Measurements from ENCODE around the gene GLRB.

Gene GLRB

GRCh38 chr4:157079441-157079840, 3.5 kb downstream of the GLRB start:
- no peak overlapping the region for H3K4me3 ChIP-seq (ENCODE audit: low read depth, low read length)
- TF ChIP-seq CTCF (IDR thresholded peaks at IDR 0.05; ENCODE audit: low read depth, low read length, missing control alignments): no peak

GRCh38 chr4:157080605-157081004, 4.7 kb downstream of the GLRB start:
- H3K4me3 ChIP-seq (ENCODE audit: low read depth, low read length): no peak overlapping the region
- no peak for DNase-seq (ENCODE audit: low read depth)
- no peak for TF ChIP-seq CTCF (IDR thresholded peaks at IDR 0.05; ENCODE audit: low read depth, low read length, missing control alignments)

More at GRCh38 chr4:157079441-157079840, 3.5 kb downstream of the GLRB start:
- no peak for DNase-seq (ENCODE audit: low read depth)

- no peak for TF ChIP-seq CTCF (IDR thresholded peaks at IDR 0.05; ENCODE audit: low read depth, low read length, missing control alignments)
- no peak overlapping the region for H3K4me3 ChIP-seq (ENCODE audit: low read depth, low read length)
- no peak for DNase-seq (ENCODE audit: low read depth)
These were observed 19.8 kb downstream of the GLRB start for GRCh38 chr4:157095716-157096115.

- no peak for TF ChIP-seq CTCF (IDR thresholded peaks at IDR 0.05; ENCODE audit: low read depth, low read length, missing control alignments)
- no peak overlapping the region for H3K4me3 ChIP-seq (ENCODE audit: low read depth, low read length)
- DNase-seq (ENCODE audit: low read depth): no peak
These were observed 20.5 kb downstream of the GLRB start for GRCh38 chr4:157096439-157096838.

GRCh38 chr4:157099506-157099905, 23.6 kb downstream of the GLRB start:
- DNase-seq (ENCODE audit: low read depth): no peak
- H3K4me3 ChIP-seq (ENCODE audit: low read depth, low read length): no peak overlapping the region
- no peak for TF ChIP-seq CTCF (IDR thresholded peaks at IDR 0.05; ENCODE audit: low read depth, low read length, missing control alignments)

- H3K4me3 ChIP-seq (ENCODE audit: low read depth, low read length): no peak overlapping the region
- no peak for TF ChIP-seq CTCF (IDR thresholded peaks at IDR 0.05; ENCODE audit: low read depth, low read length, missing control alignments)
- DNase-seq (ENCODE audit: low read depth): no peak
These were observed 28.6 kb downstream of the GLRB start for GRCh38 chr4:157104541-157104940.

GRCh38 chr4:157114671-157115070, 38.7 kb downstream of the GLRB start:
- no peak for DNase-seq (ENCODE audit: low read depth)
- no peak for TF ChIP-seq CTCF (IDR thresholded peaks at IDR 0.05; ENCODE audit: low read depth, low read length, missing control alignments)
- H3K4me3 ChIP-seq (ENCODE audit: low read depth, low read length): no peak overlapping the region

Data from GM12864 (cell line).